DND-41 (cell line): ENCODE measurements around the gene NLGN1.

Experiments
- CTCF ChIP-seq: IDR thresholded peaks from 2 replicates; pipeline ENCODE4 v1.5.1; 2012; ENCODE audit warnings: borderline replicate concordance, low read length, moderate library complexity, mild to moderate bottlenecking; ENCODE audit not compliant: poor library complexity, severe bottlenecking; ENCODE audit errors: extremely low read depth
- EZH2 ChIP-seq: IDR thresholded peaks from 3 replicates; pipeline ENCODE4 v1.6.1; 2012; ENCODE audit warnings: borderline replicate concordance, low read depth, mild to moderate bottlenecking, moderate library complexity, low read length, inconsistent platforms; ENCODE audit not compliant: severe bottlenecking

- no peak for TF ChIP-seq EZH2
- TF ChIP-seq CTCF = no peak
Observed at GRCh38 chr3:173615661-173616060, 218.1 kb downstream of the NLGN1 start.
